Amygdala (tissue), 56 donors: ENCODE measurements around the gene SLC9A8.
"Not testable (repeated sequence)": the region's sequence is repeated elsewhere in the genome, so short reads cannot be mapped to it uniquely, and the experiment has no call there.

Source experiments
- DNase-seq, 56 donors: peaks; one replicate each; lab custom pipeline; 2025; lab: John Stamatoyannopoulos, UW

SLC9A8 gene

DNA sequence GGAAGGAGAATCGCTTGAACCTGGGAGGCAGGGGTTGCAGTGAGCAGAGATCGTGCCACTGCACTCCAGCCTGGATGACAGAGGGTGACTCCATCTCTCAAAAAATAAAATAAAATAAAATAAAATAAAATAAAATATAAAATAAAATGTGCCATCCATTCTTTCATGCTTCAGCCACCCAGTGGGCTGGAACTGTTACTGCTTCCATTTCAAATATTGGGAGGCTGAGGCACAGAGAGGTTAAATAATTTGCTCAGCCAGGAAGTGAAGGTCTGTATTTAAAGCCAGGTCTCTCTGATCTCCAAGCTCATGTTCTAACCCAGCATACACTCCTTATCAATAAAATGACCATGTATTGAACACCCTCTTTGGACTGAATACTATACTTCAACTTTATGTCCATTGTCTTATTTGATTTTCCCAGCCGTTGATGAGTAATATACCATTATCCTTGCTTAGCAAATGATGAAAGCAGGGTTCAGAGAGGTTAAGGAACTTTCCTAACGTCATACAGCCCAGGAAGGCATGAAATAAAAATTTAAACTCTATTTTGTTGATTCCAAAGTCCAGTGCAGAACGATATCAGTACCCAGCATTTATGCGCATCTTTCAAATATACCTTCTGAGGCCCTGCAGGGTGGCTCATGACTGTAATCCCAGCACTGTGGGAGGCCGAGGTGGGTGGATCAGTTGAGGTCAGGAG lies 25.8 kb upstream of the SLC9A8 start:
- DNase-seq, result no peak

DNA sequence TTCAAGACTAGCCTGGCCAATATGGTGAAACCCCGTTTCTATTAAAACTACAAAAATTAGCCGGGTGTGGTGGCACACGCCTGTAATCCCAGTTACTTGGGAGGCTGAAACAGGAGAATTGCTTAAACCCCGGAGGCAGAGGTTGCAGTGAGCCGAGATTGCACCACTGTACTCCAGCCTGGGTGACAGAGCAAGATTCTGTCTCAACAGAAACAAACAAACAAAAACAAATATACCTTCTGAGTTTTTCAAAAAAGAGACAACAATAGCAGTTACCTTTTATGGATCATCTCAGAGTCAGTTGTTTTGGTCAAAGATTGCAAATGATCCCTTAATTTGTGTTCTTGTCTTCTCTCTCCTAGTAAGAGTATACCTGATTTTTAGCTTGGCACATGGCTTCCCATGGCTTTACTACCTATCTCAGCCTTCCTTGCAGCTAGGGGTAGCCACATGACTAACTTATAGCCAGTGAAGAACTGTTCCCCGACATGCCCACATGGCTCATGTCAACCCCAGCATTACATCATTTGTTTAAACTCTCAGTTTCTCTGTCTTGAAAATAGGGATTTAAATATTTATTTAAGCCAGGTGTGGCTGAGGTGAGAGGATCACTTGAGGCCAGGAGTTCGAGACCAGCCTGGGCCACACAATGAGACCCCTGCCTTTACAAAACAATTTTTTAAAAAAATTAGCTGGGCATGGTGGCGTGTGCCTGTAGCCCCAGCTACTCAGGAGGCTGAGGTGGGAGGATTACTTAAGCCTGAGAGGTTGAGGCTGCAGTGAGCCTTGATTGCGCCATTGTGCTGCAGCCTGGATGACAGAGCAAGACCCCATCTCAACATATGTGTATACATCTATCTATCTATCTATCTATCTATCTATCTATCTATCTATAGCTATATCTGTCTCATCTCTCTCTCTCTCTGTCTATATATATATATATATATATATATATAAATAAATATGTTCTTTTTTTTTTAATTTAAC lies 25.0 kb upstream of the SLC9A8 start:
- no peak for DNase-seq

DNA sequence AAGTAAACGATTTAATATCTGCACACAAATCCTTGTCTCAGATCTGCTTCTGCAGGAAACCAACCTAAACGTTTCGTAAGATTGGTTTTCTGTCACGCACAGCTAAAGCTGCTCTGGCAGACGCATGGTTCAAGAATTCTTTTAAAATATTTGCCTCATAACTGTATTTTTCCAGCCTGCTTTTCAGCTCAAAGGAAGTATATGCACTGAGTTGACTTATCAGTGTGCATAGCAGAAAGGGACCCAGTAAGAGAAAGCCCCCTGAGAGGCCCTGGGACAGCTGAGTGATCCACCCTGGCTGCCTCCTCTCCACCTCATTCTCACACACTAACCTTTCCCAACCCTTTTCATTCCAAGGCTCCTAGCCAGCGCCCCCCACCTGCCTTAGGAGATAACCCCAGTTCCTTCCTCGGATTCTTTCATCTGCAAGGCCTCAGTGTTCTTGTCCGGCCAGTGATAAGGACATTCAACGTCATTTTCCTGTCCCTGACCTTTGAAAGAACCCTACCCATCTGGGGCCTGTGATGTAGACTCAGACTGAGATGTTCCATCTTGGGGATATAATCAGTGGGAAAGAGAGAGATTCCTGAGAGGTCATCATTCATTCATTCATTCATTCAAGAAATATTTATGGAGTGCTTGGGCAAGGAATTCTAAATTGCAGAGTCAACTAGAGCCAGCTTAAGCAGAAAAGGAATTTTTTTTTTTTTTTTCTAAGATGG lies 22.4 kb upstream of the SLC9A8 start:
- no peak for DNase-seq

DNA sequence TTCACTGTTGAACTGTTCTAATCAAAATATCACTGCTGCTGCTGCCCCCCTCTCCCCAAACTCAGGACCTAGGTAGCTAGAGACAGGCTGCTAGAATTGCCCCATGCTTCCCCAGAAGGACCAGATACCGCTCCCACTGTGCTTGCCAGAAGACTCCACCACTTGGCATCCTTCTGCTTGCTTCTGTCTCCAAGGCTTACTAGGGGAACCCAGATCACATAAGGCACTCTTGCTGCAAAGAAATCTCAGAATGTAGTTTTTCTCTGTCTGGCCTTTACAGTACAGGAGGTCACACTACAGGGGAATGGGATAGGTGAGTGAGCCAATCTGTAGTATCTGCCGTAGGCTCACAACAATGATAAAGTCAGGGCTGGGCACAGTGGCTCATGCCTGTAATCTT lies 21.5 kb upstream of the SLC9A8 start:
- DNase-seq, result no peak

DNA sequence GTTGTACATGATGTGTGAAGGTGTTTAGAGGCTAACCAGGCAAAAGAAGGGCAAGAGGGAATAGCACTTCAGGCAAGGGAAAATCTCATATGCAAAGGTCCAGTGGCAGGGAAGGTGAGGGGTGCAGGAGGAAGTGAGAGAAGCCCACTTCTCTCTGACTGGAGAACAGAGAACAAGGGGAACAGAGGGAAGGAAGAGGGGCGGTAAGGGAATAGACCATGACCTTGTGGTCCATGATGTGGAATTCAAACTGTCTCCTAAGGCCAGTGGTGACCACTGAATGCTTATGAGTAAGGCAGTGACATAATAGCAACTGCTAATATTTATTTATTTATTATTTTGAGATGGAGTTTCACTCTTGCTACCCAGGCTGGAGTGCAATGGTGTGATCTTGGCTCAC lies 20.6 kb upstream of the SLC9A8 start:
- DNase-seq, result no peak

DNA sequence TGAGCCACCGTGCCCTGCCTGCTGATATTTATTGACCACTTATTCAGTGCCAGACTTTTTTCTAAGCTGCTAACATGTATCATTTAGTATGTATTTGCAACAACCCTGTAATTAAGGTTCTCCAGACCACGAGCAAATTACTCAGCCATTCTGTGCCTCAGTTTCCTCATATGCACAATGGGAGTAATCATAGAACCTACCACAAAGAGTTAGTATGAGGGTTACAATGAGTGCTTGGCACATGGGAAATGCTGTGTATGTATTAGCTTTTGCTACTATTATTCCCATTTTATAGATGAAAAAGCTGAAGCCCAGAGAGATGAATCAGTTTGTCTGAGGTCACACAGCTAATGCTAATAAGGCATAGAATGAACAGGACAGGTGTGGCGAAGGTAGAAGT lies 20.0 kb upstream of the SLC9A8 start:
- no peak for DNase-seq

DNA sequence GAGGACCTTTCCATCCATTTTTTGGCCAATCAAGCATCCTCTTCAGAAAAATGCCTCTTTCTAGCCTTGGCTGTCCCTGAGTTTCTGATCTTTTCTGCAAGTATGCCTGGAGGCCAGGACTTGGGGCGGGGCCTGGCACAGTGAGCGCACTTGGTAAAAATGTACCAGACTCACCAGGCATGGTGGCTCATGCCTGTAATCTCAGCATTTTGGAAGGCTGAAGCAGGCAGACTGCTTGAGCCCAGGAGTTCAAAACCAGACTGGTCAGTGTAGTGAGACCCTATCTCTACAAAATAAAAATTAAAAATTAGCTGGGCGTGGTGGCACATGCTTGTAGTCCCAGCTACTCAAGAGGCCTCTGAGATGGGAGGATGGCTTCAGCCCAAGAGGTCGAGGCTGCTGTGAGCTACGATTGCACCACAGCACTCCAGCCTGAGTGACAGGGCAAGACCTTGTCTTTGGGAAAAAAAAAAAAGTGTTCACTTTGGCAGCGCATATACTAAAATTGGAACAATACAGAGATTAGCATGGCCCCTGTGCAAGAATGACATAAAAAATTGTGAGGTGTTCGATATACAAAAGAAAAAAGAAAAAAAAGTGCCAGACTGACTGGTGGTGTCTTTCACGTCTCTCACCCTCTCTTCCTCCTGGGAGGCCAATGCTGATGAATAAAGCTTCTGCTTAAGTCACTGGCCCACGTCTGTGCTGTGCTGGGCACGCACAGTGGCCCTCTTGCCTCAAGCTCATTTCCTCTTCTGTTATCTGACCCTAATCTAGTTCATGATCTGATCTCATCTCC lies 18.1 kb upstream of the SLC9A8 start:
- DNase-seq, result no peak

DNA sequence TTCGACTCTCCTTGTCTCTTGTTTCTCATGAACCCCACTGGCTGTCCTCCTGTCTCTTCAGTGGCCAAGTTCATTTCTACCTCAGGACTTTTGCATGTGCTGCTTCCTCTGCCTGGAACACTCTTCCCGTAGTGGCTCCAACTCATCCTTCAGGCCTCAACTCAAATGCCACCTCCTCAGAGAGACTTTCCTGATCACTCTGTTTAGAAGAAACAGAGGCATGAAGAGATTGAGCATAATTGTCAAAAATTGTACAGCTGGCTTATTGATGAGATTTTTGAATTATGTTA lies 17.5 kb upstream of the SLC9A8 start:
- DNase-seq, result no peak

DNA sequence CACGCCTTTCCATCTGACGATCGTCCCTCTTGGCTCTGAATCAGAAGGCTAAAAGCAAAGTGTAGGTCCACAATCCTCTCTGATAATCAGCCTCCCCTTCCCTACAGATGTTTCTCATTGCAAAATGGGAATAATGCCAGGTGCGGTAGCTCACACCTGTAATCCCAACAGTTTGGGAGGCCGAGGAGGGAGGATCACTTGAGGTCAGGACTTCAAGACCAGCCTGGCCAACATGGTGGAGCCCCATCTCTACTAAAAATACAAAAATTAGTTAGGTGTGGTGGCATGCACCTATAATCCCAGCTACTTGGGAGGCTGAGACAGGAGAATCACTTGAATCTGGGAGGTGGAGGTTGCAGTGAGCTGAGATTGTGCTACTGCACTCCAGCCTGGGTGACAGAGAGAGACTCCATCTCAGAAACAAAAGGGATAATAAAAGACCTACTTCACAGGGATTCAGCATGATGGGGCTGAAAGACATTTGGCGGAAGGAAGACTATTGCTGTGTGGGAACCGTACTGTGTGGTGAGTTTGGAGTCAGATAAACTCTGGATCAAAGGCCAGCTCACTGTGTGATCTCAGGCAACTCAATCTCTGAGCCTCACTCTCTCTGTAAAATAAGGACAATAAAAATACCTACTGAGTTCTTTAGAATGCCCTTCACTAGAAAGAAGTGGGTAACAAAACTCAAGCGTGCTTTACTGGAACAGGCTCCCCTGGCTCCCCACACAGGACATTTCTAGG lies 15.9 kb upstream of the SLC9A8 start:
- DNase-seq, result no peak

DNA sequence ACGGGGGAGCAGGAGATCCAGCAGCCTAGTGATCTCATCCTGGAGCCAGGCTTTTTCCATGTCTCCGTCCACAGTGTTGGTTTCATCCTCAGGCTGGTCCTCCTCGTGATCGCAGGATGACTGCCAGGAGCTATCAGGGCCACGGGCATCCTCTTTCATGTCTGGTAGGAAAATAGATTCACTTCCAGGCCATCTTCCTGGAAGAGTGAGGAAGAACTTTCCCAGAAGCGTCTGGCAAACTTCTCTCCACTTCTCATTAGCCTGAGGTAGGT lies 15.3 kb upstream of the SLC9A8 start:
- DNase-seq, result no peak

DNA sequence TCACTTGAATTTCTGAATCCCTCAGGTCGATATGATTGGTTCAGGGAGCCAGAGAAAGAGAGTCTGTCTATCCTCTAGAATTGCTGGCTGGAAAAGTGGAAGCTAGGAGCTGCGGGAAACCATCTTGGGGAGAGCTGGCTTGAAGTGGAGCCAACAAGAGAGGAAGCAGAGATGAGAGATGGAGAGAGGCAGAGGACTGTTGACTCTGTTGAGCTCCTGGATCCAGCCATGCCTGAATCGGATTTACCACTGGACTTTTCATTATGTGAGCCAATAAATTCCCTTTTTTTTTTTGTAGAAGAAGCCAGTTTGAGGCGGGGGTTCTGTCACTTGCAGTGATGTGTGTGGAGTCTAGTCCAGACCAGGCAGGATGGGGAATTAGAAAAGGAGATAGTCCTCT lies 13.9 kb upstream of the SLC9A8 start:
- no peak for DNase-seq

DNA sequence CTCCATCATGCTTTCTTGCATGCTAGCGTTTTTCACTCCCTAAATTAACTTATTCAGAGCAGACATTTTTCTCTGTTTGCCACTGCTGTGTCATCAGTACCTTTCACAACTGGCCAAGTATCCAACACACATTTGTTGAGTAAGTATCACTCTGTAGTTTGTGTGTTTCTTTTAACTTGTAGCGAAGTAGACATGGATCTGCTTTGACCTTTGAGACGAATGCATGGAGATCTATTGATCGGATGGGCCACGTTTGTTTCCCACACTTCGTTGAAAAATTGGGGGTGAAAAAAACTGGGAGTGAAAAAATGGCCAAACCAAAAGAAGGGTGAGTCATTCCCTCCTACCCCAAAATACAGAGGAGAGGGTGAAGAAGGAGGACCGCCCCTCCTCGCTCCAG lies 12.9 kb upstream of the SLC9A8 start:
- DNase-seq, result no peak

DNA sequence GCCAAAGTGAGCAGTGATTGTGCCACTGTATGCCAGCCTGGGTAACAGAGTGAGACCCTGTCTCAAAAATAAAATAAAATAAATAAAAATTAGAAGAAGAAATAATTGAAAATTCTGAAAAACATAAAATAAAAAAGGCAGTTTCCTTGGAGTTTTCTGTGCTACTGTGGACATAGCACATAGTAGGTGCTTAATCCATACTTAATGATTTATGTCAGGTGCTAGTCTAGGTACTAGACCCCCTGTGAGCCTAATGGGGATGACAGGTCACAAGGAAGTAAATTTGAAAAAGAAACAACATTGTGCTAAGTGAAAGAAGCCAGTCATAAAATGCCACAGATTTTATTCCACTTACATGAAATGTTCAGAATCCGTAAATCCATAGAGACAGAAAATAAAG lies 9.2 kb upstream of the SLC9A8 start:
- DNase-seq, result no peak

DNA sequence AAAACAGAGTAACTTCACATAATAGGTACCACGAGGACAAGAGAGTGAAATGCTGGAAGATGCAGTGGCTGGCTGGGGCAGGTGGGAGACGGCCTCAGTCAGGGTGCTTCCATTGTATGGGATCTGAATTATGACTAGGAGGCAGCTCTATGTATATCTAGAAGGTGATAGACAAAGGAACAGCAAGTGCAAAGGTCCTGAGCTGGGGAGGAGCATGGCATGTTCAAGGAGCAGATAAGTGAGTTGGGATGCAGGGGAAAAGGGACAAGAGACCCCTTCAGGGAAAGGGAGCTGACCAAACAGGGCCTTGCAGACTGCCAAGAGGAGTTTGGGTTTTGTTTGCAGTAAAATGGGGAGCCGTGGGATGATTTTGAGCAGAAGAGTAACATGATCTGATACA lies 8.3 kb upstream of the SLC9A8 start:
- no peak for DNase-seq

DNA sequence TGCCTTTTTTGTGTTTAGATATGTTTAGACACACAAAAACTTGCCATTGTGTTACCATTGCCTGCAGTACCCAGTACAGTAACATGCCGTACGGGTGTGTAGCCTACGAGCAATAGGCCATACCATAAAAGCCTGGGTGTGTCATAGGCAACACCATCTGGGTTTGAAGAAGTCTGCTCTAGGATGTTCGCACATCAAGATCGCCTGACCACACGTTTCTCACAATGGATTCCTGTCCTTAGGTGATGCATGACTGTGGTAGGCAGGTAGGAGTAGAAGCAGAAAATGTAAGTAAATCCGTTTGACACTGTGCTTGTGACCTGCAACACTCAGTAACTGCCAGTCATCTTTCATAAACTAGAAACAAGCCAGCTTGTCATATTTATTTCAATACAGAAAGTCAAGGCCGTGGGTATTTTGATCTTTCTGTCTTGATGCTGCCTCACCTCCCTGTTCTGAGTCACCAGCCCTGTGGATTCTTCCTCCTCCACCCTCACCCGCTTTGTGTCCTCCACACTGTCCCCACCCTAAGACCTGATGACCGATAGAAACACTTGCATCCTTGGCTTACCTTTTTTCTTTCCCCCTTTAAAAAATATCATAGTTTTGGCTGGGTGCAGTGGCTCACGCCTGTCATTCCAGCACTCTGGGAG lies 7.3 kb upstream of the SLC9A8 start:
- DNase-seq, result not testable (repeated sequence)

DNA sequence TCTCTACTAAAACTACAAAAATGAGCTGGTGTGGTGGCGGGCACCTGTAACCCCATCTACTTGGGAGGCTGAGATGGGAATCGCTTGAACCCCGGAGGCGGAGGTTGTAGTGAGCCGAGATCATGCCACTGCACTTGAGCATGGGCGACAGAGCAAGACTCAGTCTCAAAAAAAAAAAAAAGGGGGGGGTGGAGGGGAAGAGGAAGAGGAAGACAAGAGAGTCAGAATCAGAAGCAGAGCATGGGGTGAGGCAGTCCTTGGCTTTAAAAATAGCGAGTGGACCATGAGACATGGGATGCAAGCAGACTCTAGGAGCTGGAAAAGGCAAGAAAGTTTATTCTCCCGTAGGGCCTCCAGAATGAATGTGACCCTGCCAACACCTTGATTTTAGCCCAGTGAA lies 3.9 kb upstream of the SLC9A8 start:
- no peak for DNase-seq

DNA sequence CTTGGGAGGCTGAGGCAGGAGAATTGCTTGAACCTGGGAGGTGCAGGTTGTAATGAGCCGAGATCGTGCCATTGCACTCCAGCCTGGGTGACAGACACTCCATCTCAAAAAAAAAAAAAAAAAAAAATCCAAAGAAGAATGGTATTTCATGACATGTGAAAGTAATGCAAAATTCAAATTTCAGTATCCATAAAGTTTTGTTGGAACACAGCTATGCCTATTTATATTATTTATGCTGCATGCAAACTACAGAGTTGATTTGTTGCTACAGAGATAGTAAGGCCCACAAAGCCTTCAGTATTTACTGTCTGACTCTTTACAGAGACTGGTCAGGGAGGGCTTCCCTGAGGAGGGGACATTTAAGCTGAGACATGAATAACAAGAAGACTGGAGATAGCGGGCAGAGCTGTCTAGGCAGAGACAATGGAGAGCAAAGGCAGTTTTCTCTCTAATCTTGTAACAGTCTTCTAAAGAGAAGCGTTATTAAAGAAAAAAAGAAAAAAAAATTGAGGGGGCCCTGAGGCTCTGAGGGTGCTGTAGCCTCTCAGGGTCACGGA lies 2.7 kb upstream of the SLC9A8 start:
- no peak for DNase-seq

DNA sequence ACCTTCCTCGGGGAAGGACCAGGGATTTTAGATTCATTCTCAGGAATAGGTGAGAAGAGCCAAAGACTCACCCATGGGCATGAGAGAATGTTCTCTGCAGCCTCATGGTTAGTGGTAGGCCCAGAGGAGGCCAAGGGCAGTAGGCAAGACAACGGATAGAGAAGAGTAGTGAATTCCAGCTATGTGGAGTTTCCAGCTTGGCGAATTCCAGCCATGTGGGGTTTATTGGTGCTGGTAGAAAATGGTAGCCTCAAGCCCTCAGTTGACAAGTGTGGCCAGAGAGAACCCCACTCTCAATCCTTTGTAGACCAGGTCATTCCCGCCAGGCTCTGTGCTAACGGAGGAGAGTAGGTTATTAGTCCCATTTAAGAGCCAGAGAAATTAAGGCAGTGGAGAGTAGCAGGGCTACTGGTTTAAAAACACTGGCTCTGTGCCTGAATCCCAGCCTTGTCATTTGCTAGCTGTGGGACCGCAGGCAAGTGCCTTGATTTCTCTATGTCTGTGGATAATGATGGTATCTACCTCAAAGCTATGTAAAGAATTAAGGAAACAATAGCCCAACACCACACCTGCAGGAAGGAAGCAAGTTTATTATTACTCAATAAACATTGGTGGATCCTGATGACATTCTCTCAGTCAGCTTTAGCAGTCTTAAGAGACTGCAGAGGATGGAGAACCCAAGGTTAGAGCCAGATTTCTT lies 2.0 kb upstream of the SLC9A8 start:
- DNase-seq, result no peak
